ENCODE results near the gene LCK. TPM values are rescaled to one million over a fixed set of nuclear protein-coding genes. Genes with fewer than 3 reads are reported as not detected.

Gene LCK
- total and polyA plus RNA-seq, 9 of the 15 experiments (the other 6 are each of a cell fraction or from before 2014, with no cell fraction given), result 0.04 to 0.47 (median 0.13) TPM; not detected in 6

GRCh38 chr1:32221980-32222755 is 28.9 kb upstream of the LCK start, which contains the start of the genes EIF3I and TMEM234 (continued):
- TF ChIP-seq HDAC1 (IDR thresholded peaks at IDR 0.05) (peak; percentile 73 to 96; a peak in 3 of 4 replicates), E2F8 (IDR thresholded peaks at IDR 0.05; ENCODE audit: low read depth, partially characterized antibody) (peak; percentile 95), ZNF239 (CRISPR knock-in tag; IDR thresholded peaks at IDR 0.05) (no peak), NR2C2 (CRISPR knock-in tag; IDR thresholded peaks at IDR 0.05) (peak; percentile 94), NR2C2 (tag; IDR thresholded peaks at IDR 0.05) (peak; percentile 99), TEAD1 (CRISPR knock-in tag; IDR thresholded peaks at IDR 0.05) (no peak), KDM5B (IDR thresholded peaks at IDR 0.05; ENCODE audit: insufficient replicate concordance, low read depth, low read length) (peak; percentile 81), RBFOX2 (IDR thresholded peaks at IDR 0.05; ENCODE audit: low read depth, low read length) (peak; percentile 94), NR4A1 (CRISPR knock-in tag; IDR thresholded peaks at IDR 0.05) (0 out of 2 replicates have a peak, but pooled peaks have one; percentile 21), NR4A1 (tag; IDR thresholded peaks at IDR 0.05) (no peak), SLC30A9 (CRISPR knock-in tag; IDR thresholded peaks at IDR 0.05) (no peak), PREB (CRISPR knock-in tag; IDR thresholded peaks at IDR 0.05) (peak; percentile 50; the same call in 1 of the 2 replicates), VEZF1 (CRISPR knock-in tag; IDR thresholded peaks at IDR 0.05) (peak; percentile 84), EWSR1 (IDR thresholded peaks at IDR 0.05; ENCODE audit: borderline replicate concordance, low read depth, partially characterized antibody) (no peak), MYBL2 (IDR thresholded peaks at IDR 0.05; ENCODE audit: low read depth) (no peak), MYBL2 (CRISPR knock-in tag; IDR thresholded peaks at IDR 0.05; ENCODE audit: borderline replicate concordance) (no peak), DDX20 (tag; IDR thresholded peaks at IDR 0.05; ENCODE audit: low read depth) (no peak), ZNF589 (CRISPR knock-in tag; IDR thresholded peaks at IDR 0.05; ENCODE audit: low read depth) (no peak), MXI1 (IDR thresholded peaks at IDR 0.05; ENCODE audit: low read depth, low read length) (peak; percentile 97), MTA2 (IDR thresholded peaks at IDR 0.05; ENCODE audit: low read depth) (peak; percentile 23; the same call in 1 of the 2 replicates)
- TF ChIP-seq, protein P1, sequence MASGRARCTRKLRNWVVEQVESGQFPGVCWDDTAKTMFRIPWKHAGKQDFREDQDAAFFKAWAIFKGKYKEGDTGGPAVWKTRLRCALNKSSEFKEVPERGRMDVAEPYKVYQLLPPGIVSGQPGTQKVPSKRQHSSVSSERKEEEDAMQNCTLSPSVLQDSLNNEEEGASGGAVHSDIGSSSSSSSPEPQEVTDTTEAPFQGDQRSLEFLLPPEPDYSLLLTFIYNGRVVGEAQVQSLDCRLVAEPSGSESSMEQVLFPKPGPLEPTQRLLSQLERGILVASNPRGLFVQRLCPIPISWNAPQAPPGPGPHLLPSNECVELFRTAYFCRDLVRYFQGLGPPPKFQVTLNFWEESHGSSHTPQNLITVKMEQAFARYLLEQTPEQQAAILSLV (tag; IDR thresholded peaks at IDR 0.05), result no peak

All from K562 (cell line).